Activated naive CD4-positive, alpha-beta T cell treated with anti-CD3 and anti-CD28 coated beads for 36 hours (primary cell): Measurements from ENCODE around the gene FAM120B. TPM values are rescaled to one million over a fixed set of nuclear protein-coding genes. Genes with fewer than 3 reads are reported as not detected.
A peak's percentile ranks its signal among the peaks of the same experiment; 100 is the strongest.
"Not testable (repeated sequence)": the region's sequence is repeated elsewhere in the genome, so short reads cannot be mapped to it uniquely, and the experiment has no call there.

Source experiments
- CTCF ChIA-PET: fragments of 350-600 bp; sonication (Branson Sonifier 250); formaldehyde crosslinking; loops from one replicate; lab custom pipeline; 2021; ENCODE audit warnings: antibody characterized with exemption; lab: Charles Lee
- DNase-seq: peaks from one replicate; pipeline ENCODE4 v3.0.0-alpha.2; 2020
- H3K27ac Mint-ChIP-seq: one replicate; pipeline ENCODE4 v1.8.0; 2021; ENCODE audit warnings: mild to moderate bottlenecking, mixed read lengths
- H3K27me3 Mint-ChIP-seq: one replicate; pipeline ENCODE4 v1.8.0; 2021; ENCODE audit warnings: low read depth, mixed read lengths
- H3K36me3 Mint-ChIP-seq: one replicate; pipeline ENCODE4 v1.8.0; 2021; ENCODE audit warnings: low read depth, mixed read lengths
- H3K4me1 Mint-ChIP-seq: one replicate; pipeline ENCODE4 v1.8.0; 2021; ENCODE audit warnings: low read depth, mixed read lengths
- H3K4me3 Mint-ChIP-seq: one replicate; pipeline ENCODE4 v1.8.0; 2021; ENCODE audit warnings: mild to moderate bottlenecking, moderate library complexity, mixed read lengths
- H3K9me3 Mint-ChIP-seq: one replicate; pipeline ENCODE4 v1.8.0; 2021; ENCODE audit warnings: mixed read lengths
- intact Hi-C: fragments of 100-400 bp; cut with micrococcal nuclease; formaldehyde crosslinking; loops from one replicate; pipeline ENCODE4 v1.15.1; 2023
- total RNA-seq, 2 experiments: library from RNA; stranded (reverse); gene quantifications; one replicate each; pipeline ENCODE4 v1.2.3, GENCODE V29; 2021

Gene FAM120B
- total RNA-seq, 2 experiments from 2014 or later: 15.5 to 16.1 TPM

DNA sequence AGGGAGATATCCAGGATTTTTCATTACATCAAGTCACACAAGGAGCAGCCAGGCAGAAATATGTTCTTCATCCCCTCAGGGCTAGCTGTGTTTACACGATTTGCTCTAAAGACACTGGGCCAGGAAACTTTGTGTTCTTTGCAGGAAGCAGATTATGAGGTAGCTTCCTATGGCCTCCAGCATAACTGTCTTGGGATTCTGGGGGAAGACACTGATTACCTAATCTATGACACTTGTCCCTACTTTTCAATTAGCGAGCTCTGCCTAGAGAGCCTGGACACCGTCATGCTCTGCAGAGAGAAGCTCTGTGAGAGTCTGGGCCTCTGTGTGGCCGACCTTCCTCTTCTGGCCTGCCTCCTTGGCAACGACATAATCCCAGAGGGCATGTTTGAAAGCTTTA, 11.2 kb downstream of the FAM120B start:
- Mint-ChIP-seq H3K4me3 (no peak overlapping the region), H3K27me3 (no peaks in the 10 kb centered on the region), H3K36me3 (peaks cover 39% of the 10 kb centered on the region), H3K27ac (no peak overlapping the region), H3K9me3 (no peaks in the 10 kb centered on the region), H3K4me1 (peaks cover 41% of the 10 kb centered on the region)
- intact Hi-C loops: no loop called here
- DNase-seq: no peak
- CTCF ChIA-PET: no interaction called here

DNA sequence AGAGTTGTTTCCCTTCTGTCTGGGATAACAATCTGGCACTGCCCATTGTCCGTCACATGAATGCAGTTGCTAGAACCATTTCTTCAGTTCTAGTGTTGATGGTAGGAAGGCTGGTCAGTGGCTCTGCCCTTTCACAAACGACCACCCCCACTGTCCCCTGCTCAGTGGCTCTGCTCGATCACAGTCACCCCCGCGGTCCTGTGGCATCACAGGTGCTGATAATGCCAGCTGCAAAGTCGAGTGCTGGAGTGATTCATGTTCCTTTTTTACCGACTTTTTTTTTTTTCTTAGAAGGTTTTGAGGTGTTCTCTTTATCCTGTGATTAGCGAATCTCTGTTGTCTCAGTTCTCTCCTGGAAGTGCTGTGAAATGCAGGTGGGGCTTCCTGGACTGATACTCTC, 22.8 kb downstream of the FAM120B start:
- H3K9me3 Mint-ChIP-seq: no peaks in the 10 kb centered on the region
- peaks cover 50% of the 10 kb centered on the region for H3K36me3 Mint-ChIP-seq
- no peaks in the 10 kb centered on the region for H3K27me3 Mint-ChIP-seq
- intact Hi-C loops: no loop called here
- no peak overlapping the region for H3K27ac Mint-ChIP-seq
- DNase-seq: no peak
- H3K4me1 Mint-ChIP-seq: peaks cover 13% of the 10 kb centered on the region
- H3K4me3 Mint-ChIP-seq: no peak overlapping the region
- CTCF ChIA-PET: interaction anchor here (0.7 kb wide), 1 partner anchor 9 kb away, joined by 3 read pairs; no protein-coding TSS in a partner anchor

DNA sequence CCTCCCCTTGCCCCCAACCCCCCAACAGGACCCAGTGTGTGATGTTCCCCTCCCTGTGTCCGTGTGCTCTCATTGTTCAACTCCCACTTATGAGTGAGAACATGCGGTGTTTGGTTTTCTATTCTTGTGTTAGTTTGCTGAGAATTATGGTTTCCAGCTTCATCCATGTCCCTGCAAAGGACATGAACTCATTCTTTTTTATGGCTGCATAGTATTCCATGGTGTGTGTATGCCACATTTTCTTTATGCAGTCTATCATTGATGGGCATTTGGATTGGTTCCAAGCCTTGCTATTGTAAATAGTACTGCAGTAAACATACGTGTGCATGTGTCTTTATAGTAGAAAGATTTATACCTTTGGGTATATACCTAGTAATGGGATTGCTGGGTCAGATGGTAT, 28.6 kb downstream of the FAM120B start:
- CTCF ChIA-PET, DNase-seq, H3K27ac Mint-ChIP-seq, H3K27me3 Mint-ChIP-seq, intact Hi-C loops, H3K9me3 Mint-ChIP-seq, H3K4me3 Mint-ChIP-seq: not testable (repeated sequence)
- H3K36me3 Mint-ChIP-seq: peaks cover 55% of the 10 kb centered on the region
- peaks cover 36% of the 10 kb centered on the region for H3K4me1 Mint-ChIP-seq

DNA sequence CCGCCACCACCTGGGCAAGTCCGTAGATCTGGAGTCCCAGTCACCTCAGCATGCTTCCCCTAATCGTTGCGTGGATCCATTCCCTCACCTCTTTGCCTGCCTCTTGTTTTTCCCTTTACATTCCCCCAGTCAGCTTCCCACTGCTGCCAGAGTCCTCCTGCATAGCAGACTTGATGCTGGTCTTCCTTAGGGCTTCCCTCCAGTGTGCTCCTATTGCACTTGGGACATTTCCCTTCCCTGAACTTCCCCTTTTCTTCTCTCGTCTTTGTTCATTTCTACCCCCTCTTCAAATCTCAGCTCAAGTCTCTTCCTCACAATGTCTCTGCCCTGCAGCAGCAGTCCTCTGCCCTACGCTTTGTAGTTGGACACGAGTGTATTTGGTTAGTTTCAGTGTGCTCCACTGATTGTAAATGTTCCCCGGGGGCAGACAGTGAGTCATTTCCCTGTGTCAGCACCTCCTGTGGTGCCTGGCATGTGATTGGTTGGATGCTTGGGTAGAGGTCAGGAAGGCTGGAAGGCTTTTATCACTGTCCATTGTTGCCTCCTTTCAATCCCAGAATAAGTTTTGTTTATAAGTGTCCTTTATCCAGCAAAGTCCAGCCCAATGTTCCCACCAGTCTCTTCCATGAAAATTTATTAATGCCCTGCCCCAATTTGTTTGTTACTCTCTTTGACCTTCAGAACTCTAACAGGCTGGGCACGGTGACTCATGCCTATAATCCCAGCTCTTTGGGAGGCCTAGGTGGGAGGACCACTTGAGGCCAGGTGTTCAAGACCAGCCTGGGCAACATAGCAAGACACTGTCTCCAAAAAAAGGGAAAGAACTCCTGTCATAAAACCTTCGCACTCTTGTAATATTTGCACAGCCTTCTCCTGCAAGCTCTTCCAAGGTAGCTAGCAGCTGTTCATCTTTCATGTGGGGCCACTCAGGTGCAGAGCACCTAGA, 38.3 kb downstream of the FAM120B start:
- peak overlapping the region; percentile 19 for H3K27ac Mint-ChIP-seq
- intact Hi-C loops: no loop called here
- no peaks in the 10 kb centered on the region for H3K9me3 Mint-ChIP-seq
- H3K4me3 Mint-ChIP-seq: no peak overlapping the region
- peaks cover 33% of the 10 kb centered on the region for H3K4me1 Mint-ChIP-seq
- H3K27me3 Mint-ChIP-seq: no peaks in the 10 kb centered on the region
- H3K36me3 Mint-ChIP-seq: peaks cover 52% of the 10 kb centered on the region
- CTCF ChIA-PET: interaction anchor here (0.6 kb wide), 1 partner anchor 37 kb away, joined by 3 read pairs; no protein-coding TSS in a partner anchor
- peak; percentile 14 for DNase-seq

DNA sequence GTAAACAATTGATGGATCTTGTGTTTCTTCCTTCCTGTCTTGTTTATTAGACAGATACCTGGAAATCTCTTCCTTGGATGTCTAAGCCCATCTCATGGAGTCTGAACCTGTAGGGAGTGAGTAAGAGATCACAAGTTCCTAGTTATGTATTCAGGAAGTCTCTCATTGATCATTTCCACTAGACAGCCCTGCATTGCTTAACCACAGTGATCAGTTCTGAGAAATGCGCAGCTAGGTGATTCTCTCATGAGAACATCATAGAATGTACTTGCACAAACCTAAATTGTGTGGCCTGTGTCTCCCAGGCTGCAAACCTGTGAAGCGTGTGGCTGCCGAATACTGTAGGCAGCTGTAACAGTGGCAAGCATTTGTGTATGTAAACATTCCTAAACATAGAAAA, 39.1 kb downstream of the FAM120B start:
- peaks cover 51% of the 10 kb centered on the region for H3K36me3 Mint-ChIP-seq
- intact Hi-C loops: no loop called here
- peak overlapping the region; percentile 19 for H3K27ac Mint-ChIP-seq
- peak; percentile 10 for DNase-seq
- H3K4me1 Mint-ChIP-seq: peaks cover 30% of the 10 kb centered on the region
- peaks cover 1% of the 10 kb centered on the region for H3K9me3 Mint-ChIP-seq
- CTCF ChIA-PET: interaction anchor here (0.6 kb wide), 1 partner anchor 36 kb away, joined by 3 read pairs; no protein-coding TSS in a partner anchor
- H3K4me3 Mint-ChIP-seq: no peak overlapping the region
- H3K27me3 Mint-ChIP-seq: no peaks in the 10 kb centered on the region

DNA sequence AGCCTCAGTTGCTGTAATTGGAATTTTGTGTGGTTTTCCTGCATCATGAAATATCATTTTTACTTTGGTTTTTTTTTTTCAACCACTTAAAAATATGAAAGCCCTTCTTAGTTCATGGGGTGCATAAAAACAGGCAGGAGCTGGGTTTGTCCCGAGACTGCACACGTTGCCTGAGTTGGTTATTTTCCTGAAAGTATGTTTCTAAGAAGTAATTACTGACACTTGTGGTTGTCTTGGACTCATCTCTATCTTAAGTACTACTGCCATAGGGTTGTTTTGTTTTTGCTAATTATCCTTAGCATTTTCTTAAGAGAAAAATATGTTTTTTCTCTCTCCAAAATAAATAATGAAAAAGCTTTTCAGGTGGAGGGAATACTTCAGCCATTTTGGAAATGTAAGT, 40.1 kb downstream of the FAM120B start:
- peaks cover 11% of the 10 kb centered on the region for H3K9me3 Mint-ChIP-seq

DNA sequence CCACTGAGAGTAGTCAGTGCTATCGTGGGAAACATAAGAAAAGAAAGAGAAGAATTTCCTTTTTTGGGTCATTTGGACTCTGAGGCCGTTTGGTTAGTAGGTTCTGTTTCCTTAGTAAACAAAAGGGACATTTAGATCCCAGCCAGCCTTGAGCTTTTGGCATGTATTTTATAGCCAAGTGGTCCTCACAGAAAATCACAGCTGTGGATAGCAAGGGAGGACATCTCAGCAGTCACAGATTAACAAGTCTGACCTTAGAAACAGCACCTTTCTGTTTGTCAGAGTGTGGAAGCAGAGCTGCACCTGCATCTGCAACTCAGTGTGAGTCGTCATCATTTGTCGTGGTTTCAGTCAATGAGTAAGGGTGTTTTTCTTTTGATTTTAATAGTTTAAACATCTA, 40.5 kb downstream of the FAM120B start:
- DNase-seq: peak; percentile 46
- peak overlapping the region; percentile 41 for H3K27ac Mint-ChIP-seq
- peaks cover 61% of the 10 kb centered on the region for H3K36me3 Mint-ChIP-seq

More for the DNA sequence above, 40.1 kb downstream of the FAM120B start:
- peaks cover 30% of the 10 kb centered on the region for H3K4me1 Mint-ChIP-seq
- DNase-seq: no peak
- CTCF ChIA-PET: no interaction called here
- intact Hi-C loops: no loop called here
- H3K27ac Mint-ChIP-seq: no peak overlapping the region
- H3K27me3 Mint-ChIP-seq: no peaks in the 10 kb centered on the region
- peaks cover 59% of the 10 kb centered on the region for H3K36me3 Mint-ChIP-seq
- H3K4me3 Mint-ChIP-seq: no peak overlapping the region

DNA sequence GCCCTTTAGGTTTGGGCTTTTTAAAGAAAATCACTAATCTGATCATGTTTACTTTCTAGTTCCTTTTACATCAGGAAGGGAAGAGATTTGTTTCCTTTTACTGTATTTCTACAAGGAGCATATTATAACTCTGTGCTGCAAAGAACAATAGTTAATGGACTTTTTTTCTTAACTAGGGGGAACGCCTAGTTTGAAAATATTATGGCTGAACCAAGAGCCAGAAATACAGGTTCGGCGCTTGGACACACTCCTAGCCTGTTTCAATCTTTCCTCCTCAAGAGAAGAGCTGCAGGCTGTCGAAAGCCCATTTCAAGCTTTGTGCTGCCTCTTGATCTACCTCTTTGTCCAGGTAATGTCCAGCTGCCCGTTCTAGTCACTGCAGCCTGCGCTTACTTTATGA, 41.4 kb downstream of the FAM120B start:
- H3K36me3 Mint-ChIP-seq: peaks cover 66% of the 10 kb centered on the region
- CTCF ChIA-PET: no interaction called here
- H3K27me3 Mint-ChIP-seq: no peaks in the 10 kb centered on the region
- H3K9me3 Mint-ChIP-seq: peaks cover 18% of the 10 kb centered on the region
- intact Hi-C loops: no loop called here
- no peak overlapping the region for H3K4me3 Mint-ChIP-seq
- no peak overlapping the region for H3K27ac Mint-ChIP-seq
- no peak for DNase-seq
- peaks cover 30% of the 10 kb centered on the region for H3K4me1 Mint-ChIP-seq

More for the DNA sequence above, 40.5 kb downstream of the FAM120B start:
- Mint-ChIP-seq H3K9me3 (peaks cover 12% of the 10 kb centered on the region), H3K4me1 (peaks cover 30% of the 10 kb centered on the region), H3K27me3 (no peaks in the 10 kb centered on the region), H3K4me3 (no peak overlapping the region)
- intact Hi-C loops: no loop called here
- CTCF ChIA-PET: no interaction called here

DNA sequence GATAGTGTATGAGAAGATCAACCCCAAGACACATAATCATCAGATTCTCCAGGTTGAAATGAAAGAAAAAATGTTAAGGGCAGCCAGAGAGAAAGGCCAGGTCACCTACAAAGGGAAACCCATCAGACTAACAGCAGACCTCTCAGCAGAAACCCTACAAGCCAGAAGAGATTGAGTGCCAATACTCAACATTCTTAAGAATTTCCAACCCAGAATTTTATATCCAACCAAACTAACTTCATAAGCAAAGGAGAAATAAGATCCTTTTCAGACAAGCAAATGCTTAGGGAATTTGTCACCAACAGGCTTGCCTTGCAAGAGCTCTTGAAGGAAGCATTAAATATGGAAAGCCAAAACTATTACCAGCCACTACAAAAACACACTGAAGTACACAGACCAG, 44.9 kb downstream of the FAM120B start:
- intact Hi-C loops, H3K4me3 Mint-ChIP-seq, H3K27me3 Mint-ChIP-seq, H3K27ac Mint-ChIP-seq, DNase-seq: not testable (repeated sequence)
- H3K36me3 Mint-ChIP-seq: peaks cover 63% of the 10 kb centered on the region
- peaks cover 12% of the 10 kb centered on the region for H3K4me1 Mint-ChIP-seq
- H3K9me3 Mint-ChIP-seq: peaks cover 18% of the 10 kb centered on the region
- CTCF ChIA-PET: interaction anchor here (0.6 kb wide), 1 partner anchor 26 kb away, joined by 3 read pairs; no protein-coding TSS in a partner anchor

DNA sequence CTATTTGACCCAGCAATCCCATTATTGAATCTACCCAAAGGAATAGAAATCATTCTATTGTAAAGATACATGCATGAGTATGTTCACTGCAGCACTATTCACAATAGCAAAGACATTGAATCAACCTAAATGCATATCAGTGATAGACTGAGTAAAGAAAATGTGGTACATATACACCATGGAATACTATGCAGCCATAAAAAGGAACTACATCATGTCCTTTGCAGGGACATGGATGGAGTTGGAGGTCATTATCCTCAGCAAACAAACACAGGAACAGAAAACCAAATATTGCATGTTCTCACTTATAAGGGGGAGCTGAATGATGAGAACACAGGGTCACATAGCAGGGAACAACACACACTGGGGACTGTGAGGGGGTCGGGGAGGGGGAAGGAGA, 48.6 kb downstream of the FAM120B start:
- H3K4me3 Mint-ChIP-seq, H3K27ac Mint-ChIP-seq, H3K4me1 Mint-ChIP-seq, H3K27me3 Mint-ChIP-seq, DNase-seq, intact Hi-C loops: not testable (repeated sequence)
- peaks cover 48% of the 10 kb centered on the region for H3K36me3 Mint-ChIP-seq
- H3K9me3 Mint-ChIP-seq: peaks cover 18% of the 10 kb centered on the region
- CTCF ChIA-PET: interaction anchor here (0.6 kb wide), 1 partner anchor 110 kb away, joined by 7 read pairs; no protein-coding TSS in a partner anchor

DNA sequence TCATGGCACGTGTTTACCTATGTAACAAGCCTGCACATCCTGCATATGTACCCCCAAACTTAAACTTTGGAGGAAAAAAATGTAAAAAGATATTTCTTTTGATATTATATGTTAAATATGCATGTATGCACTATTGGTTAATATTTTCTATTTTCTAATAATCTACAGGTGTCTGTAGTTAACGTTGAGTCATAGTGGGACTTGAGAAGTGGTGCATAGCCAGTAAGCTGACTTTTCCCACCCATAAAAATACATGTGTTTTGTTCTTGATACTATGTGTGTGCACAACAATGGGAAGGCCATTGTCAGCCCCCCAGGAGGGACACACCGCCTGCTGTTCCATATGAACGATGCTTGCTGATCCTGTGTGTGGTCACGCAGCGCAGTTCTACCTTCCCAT, 49.1 kb downstream of the FAM120B start:
- intact Hi-C loops: no loop called here
- Mint-ChIP-seq H3K27me3 (no peaks in the 10 kb centered on the region), H3K36me3 (peaks cover 44% of the 10 kb centered on the region), H3K4me3 (no peak overlapping the region), H3K9me3 (peaks cover 17% of the 10 kb centered on the region), H3K27ac (no peak overlapping the region), H3K4me1 (no peaks in the 10 kb centered on the region)
- no peak for DNase-seq
- CTCF ChIA-PET: no interaction called here

DNA sequence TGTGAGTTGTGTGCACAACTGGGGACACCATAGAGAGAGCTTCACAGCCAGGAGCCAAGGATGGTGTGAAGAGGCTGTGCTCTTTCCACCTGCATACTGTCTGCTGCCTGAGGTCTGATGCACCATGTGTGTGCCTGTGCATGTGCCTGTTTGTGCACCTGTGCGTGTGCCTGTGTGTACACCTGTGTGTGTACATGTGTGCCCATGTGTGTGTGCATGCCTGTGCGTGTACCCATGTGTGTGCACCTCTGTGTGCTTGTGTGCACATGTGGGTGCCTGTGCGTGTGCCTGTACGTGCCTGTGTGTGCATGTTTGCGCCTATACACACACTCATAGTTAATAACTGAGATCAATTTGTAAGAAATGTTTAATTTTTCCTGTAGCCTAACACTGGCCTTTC, 51.3 kb downstream of the FAM120B start:
- intact Hi-C loops: no loop called here
- H3K9me3 Mint-ChIP-seq: no peaks in the 10 kb centered on the region
- CTCF ChIA-PET: no interaction called here

More for the DNA sequence above, 51.3 kb downstream of the FAM120B start:
- Mint-ChIP-seq H3K27me3 (no peaks in the 10 kb centered on the region), H3K27ac (peak overlapping the region; percentile 22), H3K36me3 (peaks cover 27% of the 10 kb centered on the region), H3K4me3 (no peak overlapping the region), H3K4me1 (no peaks in the 10 kb centered on the region)
- no peak for DNase-seq
